Measurements from ENCODE around the gene AFAP1. TPM values are rescaled to one million over a fixed set of nuclear protein-coding genes. Genes with fewer than 3 reads are reported as not detected.

Gene AFAP1
- total RNA-seq, 2 donors from 2014 or later, result 18.2 to 22.5 TPM

DNA sequence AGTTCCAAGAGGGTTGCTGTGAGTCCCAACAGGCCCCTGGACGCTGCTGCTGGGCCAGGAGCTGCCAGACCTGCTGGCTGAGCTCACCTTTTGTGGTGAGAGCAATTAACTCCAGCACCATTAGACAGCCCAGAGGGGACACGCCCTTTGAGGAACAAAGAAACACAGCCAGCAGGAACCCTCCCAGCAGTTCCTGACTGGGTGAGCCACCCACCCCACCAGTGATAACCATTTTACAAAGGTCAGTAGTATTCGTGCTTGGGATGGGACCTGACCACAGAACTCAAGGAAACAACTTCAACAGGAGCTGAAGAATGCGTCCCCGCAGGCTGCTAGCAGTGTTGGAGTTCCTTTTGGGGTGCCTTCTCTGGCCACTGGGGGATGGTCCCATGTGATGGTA, 38.8 kb upstream of the AFAP1 start:
- Mint-ChIP-seq H3K27me3 (ENCODE audit: insufficient read depth) (no peaks in the 10 kb centered on the region), H3K27ac (peak overlapping the region; percentile 82), H3K36me3 (ENCODE audit: low read depth) (no peaks in the 10 kb centered on the region), H3K4me1 (peaks cover 20% of the 10 kb centered on the region), H3K4me3 (no peak overlapping the region), H3K9me3 (peaks cover 9% of the 10 kb centered on the region)
- H3K4me3 ChIP-seq (ENCODE audit: low read length), result no peak overlapping the region
- TF ChIP-seq, protein P1, sequence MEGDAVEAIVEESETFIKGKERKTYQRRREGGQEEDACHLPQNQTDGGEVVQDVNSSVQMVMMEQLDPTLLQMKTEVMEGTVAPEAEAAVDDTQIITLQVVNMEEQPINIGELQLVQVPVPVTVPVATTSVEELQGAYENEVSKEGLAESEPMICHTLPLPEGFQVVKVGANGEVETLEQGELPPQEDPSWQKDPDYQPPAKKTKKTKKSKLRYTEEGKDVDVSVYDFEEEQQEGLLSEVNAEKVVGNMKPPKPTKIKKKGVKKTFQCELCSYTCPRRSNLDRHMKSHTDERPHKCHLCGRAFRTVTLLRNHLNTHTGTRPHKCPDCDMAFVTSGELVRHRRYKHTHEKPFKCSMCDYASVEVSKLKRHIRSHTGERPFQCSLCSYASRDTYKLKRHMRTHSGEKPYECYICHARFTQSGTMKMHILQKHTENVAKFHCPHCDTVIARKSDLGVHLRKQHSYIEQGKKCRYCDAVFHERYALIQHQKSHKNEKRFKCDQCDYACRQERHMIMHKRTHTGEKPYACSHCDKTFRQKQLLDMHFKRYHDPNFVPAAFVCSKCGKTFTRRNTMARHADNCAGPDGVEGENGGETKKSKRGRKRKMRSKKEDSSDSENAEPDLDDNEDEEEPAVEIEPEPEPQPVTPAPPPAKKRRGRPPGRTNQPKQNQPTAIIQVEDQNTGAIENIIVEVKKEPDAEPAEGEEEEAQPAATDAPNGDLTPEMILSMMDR (conservative IDR thresholded peaks at IDR 0.05), result no peak
- no peak overlapping the region for H3K9ac ChIP-seq (ENCODE audit: extremely low read depth, low read length, poor library complexity, severe bottlenecking)
- H3K36me3 ChIP-seq (ENCODE audit: control insufficient read depth, insufficient read depth, low read length), result no peaks in the 10 kb centered on the region
- WGBS, 2 experiments (ENCODE audit: insufficient coverage in 1 of 2, insufficient read length in 1 of 2), result 83% methylated on average over 4 to 5 of the region's 5 CpGs
- no peaks in the 10 kb centered on the region for H3K9me3 ChIP-seq (ENCODE audit: control insufficient read depth, low read length)
- no peak for DNase-seq
- peaks cover 6% of the 10 kb centered on the region for H3K4me1 ChIP-seq (ENCODE audit: control insufficient read depth, insufficient read depth, low read length)
- H3K27me3 ChIP-seq (ENCODE audit: control insufficient read depth, insufficient read depth, low read length, poor library complexity, severe bottlenecking), result no peaks in the 10 kb centered on the region
- no peak overlapping the region for H3K27ac ChIP-seq (ENCODE audit: low read depth, low read length)

DNA sequence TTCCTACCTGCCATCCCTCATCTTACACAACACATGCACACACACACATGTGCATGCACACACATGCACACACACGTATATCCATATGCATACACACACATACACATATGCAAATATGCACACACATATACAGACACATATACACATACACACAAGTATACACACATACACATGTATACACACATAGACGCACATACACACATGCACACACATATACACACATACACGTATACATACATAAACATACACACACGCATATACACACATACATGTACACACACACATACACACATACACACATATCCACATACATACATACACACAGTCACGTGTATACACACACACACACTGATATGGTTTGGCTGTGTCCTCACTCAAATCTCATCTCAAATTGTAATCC, 37.0 kb upstream of the AFAP1 start:
- H3K27ac Mint-ChIP-seq, result no peak overlapping the region
- H3K36me3 Mint-ChIP-seq (ENCODE audit: low read depth), result no peaks in the 10 kb centered on the region
- 82 to 96% methylated on average over 5 of the region's 5 CpGs for WGBS, 2 experiments (ENCODE audit: insufficient coverage in 1 of 2, insufficient read length in 1 of 2)

DNA sequence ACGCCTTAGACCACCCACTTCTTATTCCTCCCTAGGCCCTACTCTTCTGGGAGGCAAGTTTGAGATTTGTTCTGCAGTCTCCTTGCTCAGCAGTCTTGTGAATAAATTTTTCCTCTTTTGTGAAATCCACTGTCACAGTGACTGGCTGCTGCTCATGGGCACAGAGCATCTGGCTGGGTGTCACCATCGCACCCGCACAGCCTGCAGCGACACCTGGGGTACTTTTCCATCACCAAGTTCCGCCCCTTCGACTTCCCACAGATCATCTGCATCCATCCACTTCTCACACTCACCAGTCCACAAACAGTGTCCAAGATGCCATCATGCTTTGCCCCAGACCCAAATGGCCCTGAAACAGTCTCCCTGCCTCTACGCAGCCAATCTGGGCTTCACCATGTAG, 36.4 kb upstream of the AFAP1 start:
- Mint-ChIP-seq H3K4me1 (peaks cover 20% of the 10 kb centered on the region), H3K36me3 (ENCODE audit: low read depth) (no peaks in the 10 kb centered on the region), H3K4me3 (no peak overlapping the region), H3K9me3 (peaks cover 4% of the 10 kb centered on the region), H3K27ac (no peak overlapping the region), H3K27me3 (ENCODE audit: insufficient read depth) (no peaks in the 10 kb centered on the region)
- DNase-seq, result no peak
- Histone ChIP-seq H3K27ac (ENCODE audit: low read depth, low read length) (no peak overlapping the region), H3K36me3 (ENCODE audit: control insufficient read depth, insufficient read depth, low read length) (no peaks in the 10 kb centered on the region), H3K4me1 (ENCODE audit: control insufficient read depth, insufficient read depth, low read length) (peaks cover 6% of the 10 kb centered on the region), H3K27me3 (ENCODE audit: control insufficient read depth, insufficient read depth, low read length, poor library complexity, severe bottlenecking) (no peaks in the 10 kb centered on the region), H3K4me3 (ENCODE audit: low read length) (no peak overlapping the region), H3K9ac (ENCODE audit: extremely low read depth, low read length, poor library complexity, severe bottlenecking) (no peak overlapping the region), H3K9me3 (ENCODE audit: control insufficient read depth, low read length) (no peaks in the 10 kb centered on the region)
- WGBS, 2 experiments (ENCODE audit: insufficient coverage in 1 of 2, insufficient read length in 1 of 2), result 94 to 98% methylated on average over 4 to 7 of the region's 7 CpGs
- TF ChIP-seq, protein P1 (conservative IDR thresholded peaks at IDR 0.05), result no peak

More for the DNA sequence above, 37.0 kb upstream of the AFAP1 start:
- TF ChIP-seq, protein P1 (conservative IDR thresholded peaks at IDR 0.05), result no peak
- DNase-seq, result no peak
- no peak overlapping the region for H3K4me3 ChIP-seq (ENCODE audit: low read length)
- Mint-ChIP-seq H3K4me1 (peaks cover 20% of the 10 kb centered on the region), H3K9me3 (peaks cover 9% of the 10 kb centered on the region), H3K27me3 (ENCODE audit: insufficient read depth) (no peaks in the 10 kb centered on the region), H3K4me3 (no peak overlapping the region)
- H3K27ac ChIP-seq (ENCODE audit: low read depth, low read length), result no peak overlapping the region
- no peaks in the 10 kb centered on the region for H3K27me3 ChIP-seq (ENCODE audit: control insufficient read depth, insufficient read depth, low read length, poor library complexity, severe bottlenecking)
- H3K9ac ChIP-seq (ENCODE audit: extremely low read depth, low read length, poor library complexity, severe bottlenecking), result no peak overlapping the region
- no peaks in the 10 kb centered on the region for H3K36me3 ChIP-seq (ENCODE audit: control insufficient read depth, insufficient read depth, low read length)
- peaks cover 6% of the 10 kb centered on the region for H3K4me1 ChIP-seq (ENCODE audit: control insufficient read depth, insufficient read depth, low read length)
- H3K9me3 ChIP-seq (ENCODE audit: control insufficient read depth, low read length), result no peaks in the 10 kb centered on the region
